Measurements from ENCODE around the gene PLD4.
"Not testable (repeated sequence)": the region's sequence is repeated elsewhere in the genome, so short reads cannot be mapped to it uniquely, and the experiment has no call there.

Gene PLD4

DNA sequence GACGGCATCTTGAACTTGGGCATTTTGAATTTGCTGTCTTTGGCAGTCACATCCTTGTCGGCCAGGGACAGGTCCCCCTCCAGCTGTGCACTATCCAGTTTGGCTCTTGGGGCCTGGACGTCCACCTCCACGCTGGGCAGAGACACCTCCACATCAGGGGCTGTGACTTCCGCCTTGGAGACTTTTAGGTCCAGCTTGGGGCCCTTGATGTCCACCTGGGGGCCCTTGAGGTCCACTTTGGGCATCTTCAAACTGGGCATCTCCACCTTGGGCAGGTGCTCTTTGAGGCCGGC lies 19.3 kb downstream of the PLD4 start:
- H3K9me3 Mint-ChIP-seq; intact Hi-C loops (cut with micrococcal nuclease); H3K4me1 Mint-ChIP-seq (ENCODE audit: low read depth); H3K36me3 Mint-ChIP-seq (ENCODE audit: low read depth); H3K4me3 Mint-ChIP-seq; H3K27ac Mint-ChIP-seq: not testable (repeated sequence)
- H3K27me3 Mint-ChIP-seq = peaks cover 15% of the 10 kb centered on the region

GRCh38 chr14:104944436-104945205 lies 19.9 kb downstream of the PLD4 start:
- H3K27me3 Mint-ChIP-seq; H3K4me1 Mint-ChIP-seq (ENCODE audit: low read depth); H3K4me3 Mint-ChIP-seq; H3K27ac Mint-ChIP-seq; H3K9me3 Mint-ChIP-seq; H3K36me3 Mint-ChIP-seq (ENCODE audit: low read depth); intact Hi-C loops (cut with micrococcal nuclease): not testable (repeated sequence)

DNA sequence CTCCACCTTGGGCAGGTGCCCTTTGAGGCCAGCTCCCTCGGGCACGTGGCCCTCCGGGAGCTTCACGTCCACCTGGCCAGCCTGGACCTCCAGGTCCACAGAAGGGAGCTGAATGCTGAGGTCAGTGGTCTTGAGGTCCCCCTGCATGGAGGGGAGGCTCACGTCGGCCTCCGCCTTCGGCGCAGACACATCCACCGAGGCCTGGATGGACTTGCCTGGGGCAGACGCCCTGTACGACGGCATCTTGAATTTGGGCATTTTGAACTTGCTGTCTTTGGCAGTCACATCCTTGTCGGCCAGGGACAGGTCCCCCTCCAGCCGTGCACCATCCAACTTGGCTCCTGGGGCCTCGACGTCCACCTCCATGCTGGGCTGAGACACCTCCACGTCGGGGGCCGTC lies 20.6 kb downstream of the PLD4 start:
- H3K36me3 Mint-ChIP-seq (ENCODE audit: low read depth); H3K4me3 Mint-ChIP-seq; H3K9me3 Mint-ChIP-seq; H3K27ac Mint-ChIP-seq; H3K4me1 Mint-ChIP-seq (ENCODE audit: low read depth); intact Hi-C loops (cut with micrococcal nuclease); H3K27me3 Mint-ChIP-seq: not testable (repeated sequence)

DNA sequence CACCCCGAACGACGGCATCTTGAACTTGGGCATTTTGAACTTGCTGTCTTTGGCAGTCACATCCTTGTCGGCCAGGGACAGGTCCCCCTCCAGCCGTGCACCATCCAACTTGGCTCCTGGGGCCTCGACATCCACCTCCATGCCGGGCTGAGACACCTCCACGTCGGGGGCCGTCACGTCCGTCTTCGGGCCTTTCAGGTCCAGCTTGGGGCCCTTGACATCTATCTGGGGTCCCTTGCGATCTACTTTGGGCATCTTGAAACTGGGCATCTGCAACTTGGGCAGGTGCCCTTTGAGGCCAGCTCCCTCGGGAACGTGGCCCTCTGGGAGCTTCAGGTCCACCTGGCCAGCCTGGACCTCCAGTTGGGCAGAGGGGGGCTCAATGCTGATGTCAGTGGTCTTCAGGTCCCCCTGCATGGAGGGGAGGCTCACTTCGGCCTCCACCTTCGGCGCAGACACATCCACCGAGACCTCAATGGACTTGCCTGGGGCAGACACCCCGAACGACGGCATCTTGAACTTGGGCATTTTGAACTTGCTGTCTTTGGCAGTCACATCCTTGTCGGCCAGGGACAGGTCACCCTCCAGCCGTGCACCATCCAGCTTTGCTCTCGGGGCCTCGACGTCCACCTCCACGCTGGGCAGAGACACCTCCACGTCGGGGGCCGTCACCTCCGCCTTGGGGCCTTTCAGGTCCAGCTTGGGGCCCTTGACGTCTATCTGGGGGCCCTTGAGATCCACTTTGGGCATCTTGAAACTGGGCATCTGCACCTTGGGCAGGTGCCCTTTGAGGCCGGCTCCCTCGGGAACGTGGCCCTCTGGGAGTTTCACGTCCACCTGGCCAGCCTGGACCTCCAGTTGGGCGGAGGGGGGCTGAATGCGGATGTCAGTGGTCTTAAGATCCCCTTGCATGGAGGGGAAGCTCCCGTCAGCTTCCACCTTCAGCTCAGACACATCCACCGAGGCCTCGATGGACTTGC lies 21.6 kb downstream of the PLD4 start:
- H3K27me3 Mint-ChIP-seq; H3K4me3 Mint-ChIP-seq; H3K36me3 Mint-ChIP-seq (ENCODE audit: low read depth); H3K4me1 Mint-ChIP-seq (ENCODE audit: low read depth); H3K27ac Mint-ChIP-seq; H3K9me3 Mint-ChIP-seq; intact Hi-C loops (cut with micrococcal nuclease): not testable (repeated sequence)

GRCh38 chr14:104947201-104947600 lies 22.5 kb downstream of the PLD4 start:
- H3K36me3 Mint-ChIP-seq (ENCODE audit: low read depth); intact Hi-C loops (cut with micrococcal nuclease); H3K27me3 Mint-ChIP-seq; H3K4me1 Mint-ChIP-seq (ENCODE audit: low read depth); H3K9me3 Mint-ChIP-seq; H3K4me3 Mint-ChIP-seq; H3K27ac Mint-ChIP-seq: not testable (repeated sequence)

DNA sequence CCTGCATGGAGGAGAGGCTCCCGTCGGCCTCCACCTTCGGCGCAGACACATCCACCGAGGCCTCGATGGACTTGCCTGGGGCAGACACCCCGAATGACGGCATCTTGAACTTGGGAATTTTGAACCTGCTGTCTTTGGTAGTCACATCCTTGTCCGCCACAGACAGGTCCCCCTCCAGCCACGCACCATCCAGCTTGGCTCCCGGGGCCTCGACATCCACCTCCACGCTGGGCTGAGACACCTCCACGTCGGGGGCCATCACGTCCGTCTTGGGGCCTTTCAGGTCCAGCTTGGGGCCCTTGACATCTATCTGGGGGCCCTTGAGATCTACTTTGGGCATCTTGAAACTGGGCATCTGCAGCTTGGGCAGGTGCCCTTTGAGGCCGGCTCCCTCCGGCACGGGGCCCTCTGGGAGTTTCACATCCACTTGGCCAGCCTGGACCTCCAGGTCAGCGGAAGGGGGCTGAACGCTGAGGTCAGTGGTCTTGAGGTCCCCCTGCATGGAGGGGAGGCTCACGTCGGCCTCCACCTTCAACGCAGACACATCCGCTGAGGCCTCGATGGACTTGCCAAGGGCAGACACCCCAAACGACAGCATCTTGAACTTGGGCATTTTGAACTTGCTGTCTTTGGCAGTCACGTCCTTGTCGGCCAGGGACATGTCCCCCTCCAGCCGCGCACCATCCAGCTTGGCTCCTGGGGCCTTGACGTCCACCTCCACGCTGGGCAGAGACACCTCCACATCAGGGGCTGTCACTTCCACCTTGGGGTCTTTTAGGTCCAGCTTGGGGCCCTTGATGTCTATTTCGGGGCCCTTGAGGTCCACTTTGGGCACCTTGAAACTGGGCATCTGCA lies 23.4 kb downstream of the PLD4 start:
- H3K4me1 Mint-ChIP-seq (ENCODE audit: low read depth); H3K36me3 Mint-ChIP-seq (ENCODE audit: low read depth); H3K27me3 Mint-ChIP-seq; intact Hi-C loops (cut with micrococcal nuclease); H3K27ac Mint-ChIP-seq; H3K9me3 Mint-ChIP-seq; H3K4me3 Mint-ChIP-seq: not testable (repeated sequence)

GRCh38 chr14:104948736-104949031 lies 24.0 kb downstream of the PLD4 start:
- Mint-ChIP-seq H3K27me3 (no peaks in the 10 kb centered on the region), H3K36me3 (ENCODE audit: low read depth) (no peaks in the 10 kb centered on the region), H3K4me3 (no peak overlapping the region), H3K9me3 (no peaks in the 10 kb centered on the region), H3K4me1 (ENCODE audit: low read depth) (peaks cover 5% of the 10 kb centered on the region), H3K27ac (no peak overlapping the region)
- intact Hi-C loops (cut with micrococcal nuclease) = no loop called here

- H3K27ac Mint-ChIP-seq; H3K36me3 Mint-ChIP-seq (ENCODE audit: low read depth); H3K4me1 Mint-ChIP-seq (ENCODE audit: low read depth); H3K27me3 Mint-ChIP-seq; intact Hi-C loops (cut with micrococcal nuclease); H3K4me3 Mint-ChIP-seq; H3K9me3 Mint-ChIP-seq: not testable (repeated sequence)
These were observed 24.8 kb downstream of the PLD4 start for GRCh38 chr14:104949406-104949955.

- H3K27me3 Mint-ChIP-seq = peaks cover 4% of the 10 kb centered on the region
- intact Hi-C loops (cut with micrococcal nuclease) = no loop called here
- H3K4me1 Mint-ChIP-seq (ENCODE audit: low read depth) = peaks cover 8% of the 10 kb centered on the region
These were observed 25.3 kb downstream of the PLD4 start for GRCh38 chr14:104950021-104950420.

DNA sequence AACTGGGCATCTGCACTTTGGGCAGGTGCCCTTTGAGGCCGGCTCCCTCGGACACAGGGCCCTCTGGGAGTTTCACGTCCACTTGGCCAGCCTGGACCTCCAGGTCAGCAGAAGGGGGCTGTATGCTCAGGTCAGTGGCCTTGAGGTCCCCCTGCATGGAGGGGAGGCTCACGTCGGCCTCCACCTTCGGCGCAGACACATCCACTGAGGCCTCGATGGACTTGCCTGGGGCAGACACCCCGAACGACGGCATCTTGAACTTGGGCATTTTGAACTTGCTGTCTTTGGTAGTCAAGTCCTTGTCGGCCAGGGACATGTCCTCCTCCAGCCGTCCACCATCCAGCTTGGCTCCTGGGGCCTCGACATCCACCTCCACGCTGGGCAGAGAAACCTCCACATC lies 26.0 kb downstream of the PLD4 start:
- H3K36me3 Mint-ChIP-seq (ENCODE audit: low read depth); H3K4me1 Mint-ChIP-seq (ENCODE audit: low read depth); H3K4me3 Mint-ChIP-seq; H3K9me3 Mint-ChIP-seq; H3K27ac Mint-ChIP-seq; H3K27me3 Mint-ChIP-seq; intact Hi-C loops (cut with micrococcal nuclease): not testable (repeated sequence)

More at GRCh38 chr14:104950021-104950420, 25.3 kb downstream of the PLD4 start:
- H3K27ac Mint-ChIP-seq = no peak overlapping the region
- H3K4me3 Mint-ChIP-seq = no peak overlapping the region
- no peaks in the 10 kb centered on the region for H3K36me3 Mint-ChIP-seq (ENCODE audit: low read depth)
- H3K9me3 Mint-ChIP-seq = no peaks in the 10 kb centered on the region

- H3K9me3 Mint-ChIP-seq; H3K27ac Mint-ChIP-seq; H3K27me3 Mint-ChIP-seq; H3K36me3 Mint-ChIP-seq (ENCODE audit: low read depth); intact Hi-C loops (cut with micrococcal nuclease); H3K4me1 Mint-ChIP-seq (ENCODE audit: low read depth); H3K4me3 Mint-ChIP-seq: not testable (repeated sequence)
These were observed 27.4 kb downstream of the PLD4 start for GRCh38 chr14:104951863-104952657.

- no peak overlapping the region for H3K4me3 Mint-ChIP-seq
- peaks cover 13% of the 10 kb centered on the region for H3K27me3 Mint-ChIP-seq
- H3K9me3 Mint-ChIP-seq = no peaks in the 10 kb centered on the region
- H3K27ac Mint-ChIP-seq = no peak overlapping the region
- intact Hi-C loops (cut with micrococcal nuclease) = no loop called here
- no peaks in the 10 kb centered on the region for H3K36me3 Mint-ChIP-seq (ENCODE audit: low read depth)
- H3K4me1 Mint-ChIP-seq (ENCODE audit: low read depth) = peaks cover 8% of the 10 kb centered on the region
These were observed 28.4 kb downstream of the PLD4 start for GRCh38 chr14:104953097-104953496.

DNA sequence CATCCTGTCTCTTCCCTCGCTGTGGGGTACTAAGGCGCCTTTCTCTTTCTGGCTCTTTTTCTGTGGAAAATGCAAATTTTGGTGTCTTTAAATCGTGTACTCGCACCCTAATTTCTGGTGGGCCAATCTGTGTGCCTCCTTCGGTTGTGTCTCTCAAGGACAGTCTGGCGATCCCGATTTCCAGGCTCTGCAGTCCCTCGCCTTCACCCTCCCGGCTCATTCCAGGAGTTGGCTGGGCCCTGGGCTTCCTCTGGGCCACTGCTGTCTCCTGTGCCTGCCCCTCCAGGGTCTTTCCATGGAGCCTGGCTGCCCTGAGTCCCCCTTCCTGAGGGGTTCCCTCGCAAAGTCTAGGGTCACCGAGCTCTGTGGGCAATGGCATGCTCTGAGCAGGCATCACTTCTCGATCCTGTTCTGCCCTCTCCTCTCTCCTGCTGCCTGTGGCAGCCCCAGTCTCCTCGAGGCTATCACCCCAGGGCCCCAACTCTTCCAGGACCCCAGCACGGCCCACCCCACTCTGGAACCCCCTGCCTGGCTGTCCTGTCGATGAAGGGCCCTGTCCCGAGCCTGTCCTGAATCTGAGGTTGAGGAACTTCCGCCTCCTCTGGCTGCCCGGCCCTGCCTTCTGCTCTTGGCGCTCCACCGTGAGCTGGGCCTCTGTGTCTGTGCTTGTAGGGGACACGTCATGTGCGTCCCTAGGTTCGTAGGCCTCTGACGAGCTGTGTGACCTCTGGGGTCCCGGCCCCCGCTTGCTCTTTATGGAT lies 29.4 kb downstream of the PLD4 start:
- peaks cover 8% of the 10 kb centered on the region for H3K4me1 Mint-ChIP-seq (ENCODE audit: low read depth)
- intact Hi-C loops (cut with micrococcal nuclease) = no loop called here
- no peaks in the 10 kb centered on the region for H3K9me3 Mint-ChIP-seq
- peaks cover 16% of the 10 kb centered on the region for H3K27me3 Mint-ChIP-seq
- no peak overlapping the region for H3K27ac Mint-ChIP-seq
- H3K36me3 Mint-ChIP-seq (ENCODE audit: low read depth) = no peaks in the 10 kb centered on the region
- H3K4me3 Mint-ChIP-seq = no peak overlapping the region

Measured in dendritic cell treated with granulocyte-macrophage colony-stimulating factor and Interleukin-4, amounts not matched to agents 40 ng/mL and 50 ng/mL, for 4 days (primary cell).